Lower leg skin (tissue), 4 donors: ENCODE results near the gene CLEC2L. TPM values are rescaled to one million over a fixed set of nuclear protein-coding genes. Genes with fewer than 3 reads are reported as not detected.

ENCODE experiments used
- DNase-seq, 2 donors: peaks; one replicate each; pipeline ENCODE4 v3.0.0-alpha.2; 2019; ENCODE audit warnings: low spot score in 2 of 2
- H3K4me3 ChIP-seq: fragments of 200-600 bp; sonication (generic); 2 replicates; pipeline ENCODE4 v1.5.1; 2017; ENCODE audit warnings: mild to moderate bottlenecking, low read depth; ENCODE audit not compliant: poor library complexity, severe bottlenecking
- CTCF ChIP-seq, 3 donors: fragments of 450-650 bp; IDR thresholded peaks; one replicate each; pipeline ENCODE4 v1.5.1; 2016; ENCODE audit warnings: antibody characterized with exemption in 3 of 3, mild to moderate bottlenecking in 3 of 3, moderate library complexity in 2 of 3
- POLR2A ChIP-seq, 2 donors: fragments of 450-650 bp; IDR thresholded peaks; one replicate each; pipeline ENCODE4 v1.6.1; 2016 to 2017; ENCODE audit warnings: antibody characterized with exemption in 2 of 2, mild to moderate bottlenecking in 1 of 2, moderate library complexity in 1 of 2
- WGBS, 2 donors: methylation state at CpG; one replicate each; pipeline ENCODE4 v1.1.5; 2018; 5-methylcytosine and 5-hydroxymethylcytosine counted together
- intact Hi-C: fragments of 100-400 bp; cut with DNase I; formaldehyde crosslinking; loops from one replicate; pipeline ENCODE4 v1.15.0; 2023; ENCODE audit warnings: low total_unique reads
- total RNA-seq, 4 donors: library from RNA; depleted of rRNA; stranded (reverse); fragments of >200 nt; gene quantifications; one replicate each; pipeline ENCODE4 v1.1.0, GENCODE V29; 2016

The CLEC2L gene
- total RNA-seq, 4 donors from 2014 or later = not detected

DNA sequence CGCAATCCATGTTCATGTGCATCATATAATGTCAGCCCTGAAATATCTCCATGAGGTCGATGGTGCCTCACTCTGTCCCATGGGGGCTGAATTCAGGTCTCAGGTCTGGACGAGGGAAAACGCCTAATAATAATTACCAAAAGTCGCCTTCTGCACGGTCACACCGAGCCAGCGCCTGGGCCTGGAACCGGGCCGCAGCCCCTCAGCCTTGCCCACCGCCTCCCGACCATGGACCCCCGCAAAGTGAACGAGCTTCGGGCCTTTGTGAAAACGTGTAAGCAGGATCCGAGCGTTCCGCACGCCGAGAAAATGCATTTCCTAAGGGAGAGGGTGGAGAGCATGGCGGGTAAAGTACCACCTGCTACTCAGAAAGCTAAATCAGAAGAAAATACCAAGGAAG is 21.3 kb upstream of the CLEC2L start:
- 87 to 92% methylated on average over 22 of the region's 22 CpGs for WGBS, 2 donors
- no peak for DNase-seq
- intact Hi-C loops = no loop called here

GRCh38 chr7:139505563-139505962 is 17.9 kb upstream of the CLEC2L start:
- DNase-seq = no peak
- WGBS, 2 donors = 72% methylated on average over 9 of the region's 9 CpGs
- TF ChIP-seq POLR2A (IDR thresholded peaks at IDR 0.05) (no peak), CTCF (IDR thresholded peaks at IDR 0.05) (no peak)
- intact Hi-C loops = no loop called here
- no peak overlapping the region for H3K4me3 ChIP-seq

More for the DNA sequence above, 21.3 kb upstream of the CLEC2L start:
- TF ChIP-seq POLR2A (IDR thresholded peaks at IDR 0.05) = no peak
- TF ChIP-seq CTCF (IDR thresholded peaks at IDR 0.05) = no peak
- H3K4me3 ChIP-seq = no peak overlapping the region

GRCh38 chr7:139509535-139509934 is 13.9 kb upstream of the CLEC2L start:
- 95 to 96% methylated on average over 2 of the region's 2 CpGs for WGBS, 2 donors
- TF ChIP-seq POLR2A (IDR thresholded peaks at IDR 0.05) = no peak
- no peak for TF ChIP-seq CTCF (IDR thresholded peaks at IDR 0.05)

GRCh38 chr7:139511315-139511714 is 12.2 kb upstream of the CLEC2L start:
- no peak overlapping the region for H3K4me3 ChIP-seq
- TF ChIP-seq POLR2A (IDR thresholded peaks at IDR 0.05) = no peak
- no peak for TF ChIP-seq CTCF (IDR thresholded peaks at IDR 0.05)
- 73% methylated on average over 5 of the region's 5 CpGs for WGBS, 2 donors
- DNase-seq = no peak
- intact Hi-C loops = no loop called here

More at GRCh38 chr7:139509535-139509934, 13.9 kb upstream of the CLEC2L start:
- no peak for DNase-seq
- no peak overlapping the region for H3K4me3 ChIP-seq
- intact Hi-C loops = no loop called here

- TF ChIP-seq CTCF (IDR thresholded peaks at IDR 0.05) (no peak), POLR2A (IDR thresholded peaks at IDR 0.05) (no peak)
- no peak for DNase-seq
- WGBS, 2 donors = 81 to 91% methylated on average over 8 of the region's 8 CpGs
- intact Hi-C loops = no loop called here
- no peak overlapping the region for H3K4me3 ChIP-seq
Observed at GRCh38 chr7:139515266-139515665, 8.2 kb upstream of the CLEC2L start.

- no peak overlapping the region for H3K4me3 ChIP-seq
- TF ChIP-seq POLR2A (IDR thresholded peaks at IDR 0.05) (no peak), CTCF (IDR thresholded peaks at IDR 0.05) (no peak)
- 85 to 94% methylated on average over 1 of the region's 1 CpG for WGBS, 2 donors
- DNase-seq = no peak
- intact Hi-C loops = no loop called here
Observed at GRCh38 chr7:139521439-139521838, 2.0 kb upstream of the CLEC2L start.
